Activated T-cell treated with anti-CD3 and anti-CD28 coated beads, Interleukin-2, amount 50 U/mL, for 4 hours (primary cell): ENCODE data around the gene MAP6. TPM values are rescaled to one million over a fixed set of nuclear protein-coding genes. Genes with fewer than 3 reads are reported as not detected.

ENCODE experiments used
- ATAC-seq, 2 donors: fragments of 200-7000 bp; cut with Tn5 transposase; one replicate each; pipeline ENCODE4 v1.10.0; 2021
- DNase-seq: peaks from one replicate; pipeline ENCODE4 v3.0.0-alpha.2; 2020
- H3K27me3 Mint-ChIP-seq: one replicate; pipeline ENCODE4 v1.8.0; 2021; ENCODE audit warnings: low read depth, mixed read lengths
- H3K36me3 Mint-ChIP-seq: one replicate; pipeline ENCODE4 v1.8.0; 2022; ENCODE audit warnings: mixed read lengths; ENCODE audit not compliant: insufficient read depth
- H3K4me1 Mint-ChIP-seq: one replicate; pipeline ENCODE4 v1.8.0; 2021; ENCODE audit warnings: low read depth, mixed read lengths
- H3K4me3 Mint-ChIP-seq: one replicate; pipeline ENCODE4 v1.8.0; 2021; ENCODE audit warnings: mild to moderate bottlenecking, moderate library complexity, mixed read lengths
- H3K9me3 Mint-ChIP-seq: one replicate; pipeline ENCODE4 v1.8.0; 2021; ENCODE audit warnings: mixed read lengths
- total RNA-seq, 3 donors: library from RNA; stranded (reverse); gene quantifications; one replicate each; pipeline ENCODE4 v1.2.1, GENCODE V29; 2021

The MAP6 gene
- total RNA-seq, 3 donors from 2014 or later = not detected

GRCh38 chr11:75539459-75540334, 129.1 kb downstream of the MAP6 start:
- H3K4me1 Mint-ChIP-seq = peaks cover 28% of the 10 kb centered on the region
- no peaks in the 10 kb centered on the region for H3K9me3 Mint-ChIP-seq
- H3K4me3 Mint-ChIP-seq = no peak overlapping the region
- peaks cover 2% of the 10 kb centered on the region for H3K27me3 Mint-ChIP-seq
- no peaks in the 10 kb centered on the region for H3K36me3 Mint-ChIP-seq
- DNase-seq (no peak), ATAC-seq (no peak)

GRCh38 chr11:75538150-75538942, 130.5 kb downstream of the MAP6 start:
- H3K36me3 Mint-ChIP-seq = no peaks in the 10 kb centered on the region
- H3K4me3 Mint-ChIP-seq = no peak overlapping the region
- ATAC-seq = peak in 1 of 2 donors; percentile 16

GRCh38 chr11:75537740-75538139, 131.1 kb downstream of the MAP6 start:
- H3K27me3 Mint-ChIP-seq = no peaks in the 10 kb centered on the region

More at GRCh38 chr11:75538150-75538942, 130.5 kb downstream of the MAP6 start:
- H3K27me3 Mint-ChIP-seq = no peaks in the 10 kb centered on the region
- no peaks in the 10 kb centered on the region for H3K9me3 Mint-ChIP-seq
- peaks cover 35% of the 10 kb centered on the region for H3K4me1 Mint-ChIP-seq
- DNase-seq = no peak

More at GRCh38 chr11:75537740-75538139, 131.1 kb downstream of the MAP6 start:
- DNase-seq (no peak), ATAC-seq (no peak)
- no peak overlapping the region for H3K4me3 Mint-ChIP-seq
- peaks cover 35% of the 10 kb centered on the region for H3K4me1 Mint-ChIP-seq
- H3K9me3 Mint-ChIP-seq = no peaks in the 10 kb centered on the region
- no peaks in the 10 kb centered on the region for H3K36me3 Mint-ChIP-seq

Other genes starting within 250 kb of the MAP6 start
- 1 to 10 TPM in 2 of 3 donors, under 1 TPM in 1; 0.98 to 1.5 (median 1.3) TPM for gene KLHL35, start 235.8 kb downstream of the MAP6 start, total RNA-seq
- gene GDPD5, start 143.1 kb downstream of the MAP6 start, total RNA-seq = 10 to 100 TPM in 1 of 3 donors, 1 to 10 TPM in 2; 5.4 to 10.9 (median 9.8) TPM
- 10 to 100 TPM; 17.6 to 19.8 (median 17.8) TPM for gene SERPINH1, start 106.8 kb downstream of the MAP6 start, total RNA-seq
- under 1 TPM in 1 of 3 donors, not detected in 2; 0.13 TPM for gene MOGAT2, start 48.8 kb upstream of the MAP6 start, total RNA-seq
- 1 to 10 TPM; 5.0 to 9.8 (median 5.8) TPM for gene DGAT2, start 99.7 kb upstream of the MAP6 start, total RNA-seq
- gene UVRAG, start 146.2 kb upstream of the MAP6 start, total RNA-seq = 10 to 100 TPM; 14.4 to 15.8 (median 14.5) TPM